Measurements from ENCODE around the gene NRXN2.

The NRXN2 gene

GRCh38 chr11:64687643-64688533, 35.1 kb downstream of the NRXN2 start:
- Histone ChIP-seq H2AFZ (ENCODE audit: low read depth) (peak overlapping the region; percentile 66), H4K20me1 (ENCODE audit: insufficient read depth) (no peaks in the 10 kb centered on the region), H3K9ac (no peak overlapping the region), H3K4me3 (IDR thresholded peaks at IDR 0.05; ENCODE audit: insufficient read depth, low read depth, low read length) (no peak overlapping the region), H3K4me2 (peak overlapping the region; percentile 40; the same call in 1 of the 2 replicates), H3K36me3 (ENCODE audit: insufficient read depth) (no peaks in the 10 kb centered on the region), H3K4me1 (ENCODE audit: low read depth, poor library complexity, severe bottlenecking) (peaks cover 6% of the 10 kb centered on the region), H3K79me2 (ENCODE audit: insufficient read depth, low read depth) (no peaks in the 10 kb centered on the region), H3K27ac (no peak overlapping the region), H3K27me3 (ENCODE audit: insufficient read depth, low read depth) (peaks cover 72% of the 10 kb centered on the region)
- TF ChIP-seq CTCF (conservative IDR thresholded peaks at IDR 0.05; ENCODE audit: low read depth, low read length) = no peak

- no peak overlapping the region for H3K4me3 ChIP-seq (IDR thresholded peaks at IDR 0.05; ENCODE audit: insufficient read depth, low read depth, low read length)
- H3K27ac ChIP-seq = no peak overlapping the region
- H3K36me3 ChIP-seq (ENCODE audit: insufficient read depth) = no peaks in the 10 kb centered on the region
- peaks cover 6% of the 10 kb centered on the region for H3K4me1 ChIP-seq (ENCODE audit: low read depth, poor library complexity, severe bottlenecking)
- H4K20me1 ChIP-seq (ENCODE audit: insufficient read depth) = no peaks in the 10 kb centered on the region
- H3K79me2 ChIP-seq (ENCODE audit: insufficient read depth, low read depth) = no peaks in the 10 kb centered on the region
- H2AFZ ChIP-seq (ENCODE audit: low read depth) = no peak overlapping the region
- no peak overlapping the region for H3K4me2 ChIP-seq
- H3K27me3 ChIP-seq (ENCODE audit: insufficient read depth, low read depth) = peaks cover 72% of the 10 kb centered on the region
- TF ChIP-seq CTCF (conservative IDR thresholded peaks at IDR 0.05; ENCODE audit: low read depth, low read length) = no peak
- H3K9ac ChIP-seq = no peak overlapping the region
Observed at GRCh38 chr11:64687204-64687603, 35.8 kb downstream of the NRXN2 start.

GRCh38 chr11:64686466-64687170, 36.4 kb downstream of the NRXN2 start:
- H3K79me2 ChIP-seq (ENCODE audit: insufficient read depth, low read depth) = no peaks in the 10 kb centered on the region
- H3K4me1 ChIP-seq (ENCODE audit: low read depth, poor library complexity, severe bottlenecking) = peaks cover 6% of the 10 kb centered on the region
- no peaks in the 10 kb centered on the region for H3K36me3 ChIP-seq (ENCODE audit: insufficient read depth)
- no peak overlapping the region for H3K27ac ChIP-seq
- no peak overlapping the region for H3K4me3 ChIP-seq (IDR thresholded peaks at IDR 0.05; ENCODE audit: insufficient read depth, low read depth, low read length)
- H3K27me3 ChIP-seq (ENCODE audit: insufficient read depth, low read depth) = peaks cover 71% of the 10 kb centered on the region
- H2AFZ ChIP-seq (ENCODE audit: low read depth) = no peak overlapping the region
- no peak overlapping the region for H3K4me2 ChIP-seq
- H4K20me1 ChIP-seq (ENCODE audit: insufficient read depth) = no peaks in the 10 kb centered on the region
- no peak for TF ChIP-seq CTCF (conservative IDR thresholded peaks at IDR 0.05; ENCODE audit: low read depth, low read length)
- H3K9ac ChIP-seq = no peak overlapping the region

GRCh38 chr11:64685536-64685935, 37.5 kb downstream of the NRXN2 start:
- Histone ChIP-seq H4K20me1 (ENCODE audit: insufficient read depth) (no peaks in the 10 kb centered on the region), H3K36me3 (ENCODE audit: insufficient read depth) (no peaks in the 10 kb centered on the region), H3K4me1 (ENCODE audit: low read depth, poor library complexity, severe bottlenecking) (peaks cover 6% of the 10 kb centered on the region), H3K27ac (no peak overlapping the region), H3K4me2 (no peak overlapping the region), H3K79me2 (ENCODE audit: insufficient read depth, low read depth) (no peaks in the 10 kb centered on the region), H3K4me3 (IDR thresholded peaks at IDR 0.05; ENCODE audit: insufficient read depth, low read depth, low read length) (no peak overlapping the region), H3K9ac (no peak overlapping the region), H3K27me3 (ENCODE audit: insufficient read depth, low read depth) (peaks cover 70% of the 10 kb centered on the region), H2AFZ (ENCODE audit: low read depth) (no peak overlapping the region)
- TF ChIP-seq CTCF (conservative IDR thresholded peaks at IDR 0.05; ENCODE audit: low read depth, low read length) = no peak

All from KMS-11 (cell line).